ENCODE results near the gene NCAN.

DNA sequence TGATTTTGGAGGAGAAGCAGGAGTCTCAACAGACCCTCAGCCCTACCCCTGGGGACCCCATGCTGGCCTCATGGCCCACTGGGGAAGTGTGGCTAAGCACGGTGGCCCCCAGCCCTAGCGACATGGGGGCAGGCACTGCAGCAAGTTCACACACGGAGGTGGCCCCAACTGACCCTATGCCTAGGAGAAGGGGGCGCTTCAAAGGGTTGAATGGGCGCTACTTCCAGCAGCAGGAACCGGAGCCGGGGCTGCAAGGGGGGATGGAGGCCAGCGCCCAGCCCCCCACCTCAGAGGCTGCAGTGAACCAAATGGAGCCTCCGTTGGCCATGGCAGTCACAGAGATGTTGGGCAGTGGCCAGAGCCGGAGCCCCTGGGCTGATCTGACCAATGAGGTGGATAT lies 14.9 kb downstream of the NCAN start:
- no peak for TF ChIP-seq MAZ (IDR thresholded peaks at IDR 0.05; ENCODE audit: borderline replicate concordance, low read depth, low read length)
- no peak for TF ChIP-seq EP300 (IDR thresholded peaks at IDR 0.05)
- no peak for TF ChIP-seq POLR2A (IDR thresholded peaks at IDR 0.05; ENCODE audit: low read length)
- TF ChIP-seq, protein P1, sequence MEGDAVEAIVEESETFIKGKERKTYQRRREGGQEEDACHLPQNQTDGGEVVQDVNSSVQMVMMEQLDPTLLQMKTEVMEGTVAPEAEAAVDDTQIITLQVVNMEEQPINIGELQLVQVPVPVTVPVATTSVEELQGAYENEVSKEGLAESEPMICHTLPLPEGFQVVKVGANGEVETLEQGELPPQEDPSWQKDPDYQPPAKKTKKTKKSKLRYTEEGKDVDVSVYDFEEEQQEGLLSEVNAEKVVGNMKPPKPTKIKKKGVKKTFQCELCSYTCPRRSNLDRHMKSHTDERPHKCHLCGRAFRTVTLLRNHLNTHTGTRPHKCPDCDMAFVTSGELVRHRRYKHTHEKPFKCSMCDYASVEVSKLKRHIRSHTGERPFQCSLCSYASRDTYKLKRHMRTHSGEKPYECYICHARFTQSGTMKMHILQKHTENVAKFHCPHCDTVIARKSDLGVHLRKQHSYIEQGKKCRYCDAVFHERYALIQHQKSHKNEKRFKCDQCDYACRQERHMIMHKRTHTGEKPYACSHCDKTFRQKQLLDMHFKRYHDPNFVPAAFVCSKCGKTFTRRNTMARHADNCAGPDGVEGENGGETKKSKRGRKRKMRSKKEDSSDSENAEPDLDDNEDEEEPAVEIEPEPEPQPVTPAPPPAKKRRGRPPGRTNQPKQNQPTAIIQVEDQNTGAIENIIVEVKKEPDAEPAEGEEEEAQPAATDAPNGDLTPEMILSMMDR (IDR thresholded peaks at IDR 0.05), result no peak
- TF ChIP-seq BHLHE40 (IDR thresholded peaks at IDR 0.05; ENCODE audit: low read depth, low read length), result no peak
- no peak for TF ChIP-seq RAD21 (conservative IDR thresholded peaks at IDR 0.05 in 1 of 2, IDR thresholded peaks at IDR 0.05 in 1 of 2)
- no peak for TF ChIP-seq EHMT2 (IDR thresholded peaks at IDR 0.05; ENCODE audit: low read depth)
